K562 (cell line): ENCODE results near the gene CDC25B. TPM values are rescaled to one million over a fixed set of nuclear protein-coding genes. Genes with fewer than 3 reads are reported as not detected.

Experiments
- ARNT ChIP-seq, 2 experiments: fragments of 450-650 bp; IDR thresholded peaks; 2 replicates each; pipeline ENCODE4 v1.6.1; 2016; ENCODE audit warnings: mild to moderate bottlenecking in 1 of 2
- CBFA2T2 ChIP-seq: fragments of 450-650 bp; conservative IDR thresholded peaks from 2 replicates; pipeline ENCODE4 v1.6.1; 2017; ENCODE audit warnings: mild to moderate bottlenecking
- CHD4 ChIP-seq: fragments of 200-600 bp; sonication (generic); IDR thresholded peaks from 3 replicates; pipeline ENCODE4 v1.6.1; 2012; ENCODE audit warnings: low read depth, mild to moderate bottlenecking, mixed read lengths, low read length, inconsistent platforms; ENCODE audit not compliant: insufficient read depth, insufficient replicate concordance, poor library complexity, severe bottlenecking
- CREB3 ChIP-seq: fragments of 450-650 bp; conservative IDR thresholded peaks from 2 replicates; pipeline ENCODE4 v1.6.1; 2016; ENCODE audit warnings: missing genetic modification characterization, low read depth, mild to moderate bottlenecking, missing compliant biosample characterization, moderate library complexity
- GATA2 ChIP-seq: sonication (generic); formaldehyde crosslinking; IDR thresholded peaks from 2 replicates; pipeline ENCODE4 v1.4.0; 2020; ENCODE audit warnings: mild to moderate bottlenecking, missing genetic modification reagents
- HDAC8 ChIP-seq: fragments of 450-650 bp; IDR thresholded peaks from 2 replicates; pipeline ENCODE4 v1.6.1; 2016; ENCODE audit warnings: mild to moderate bottlenecking, missing genetic modification characterization, moderate library complexity, missing compliant biosample characterization
- HNRNPLL ChIP-seq: fragments of 200-400 bp; formaldehyde crosslinking; IDR thresholded peaks from 2 replicates; pipeline ENCODE4 v1.6.1; 2017; ENCODE audit warnings: low read length, low read depth, mild to moderate bottlenecking; ENCODE audit not compliant: poor library complexity, severe bottlenecking
- KDM1A ChIP-seq, 2 experiments: fragments of 450-650 bp; IDR thresholded peaks; 2 replicates each; pipeline ENCODE4 v1.6.1; 2016; ENCODE audit warnings: mild to moderate bottlenecking in 2 of 2
- KLF10 ChIP-seq: fragments of 250-450 bp; sonication (Bioruptor Pico); IDR thresholded peaks from 2 replicates; pipeline ENCODE4 v1.6.1; 2021; ENCODE audit warnings: matching md5 sums
- MECOM ChIP-seq: fragments of 250-450 bp; sonication (Bioruptor Pico); IDR thresholded peaks from 2 replicates; pipeline ENCODE4 v1.8.0; 2022; ENCODE audit warnings: inconsistent platforms
- RAD21 ChIP-seq, 2 experiments: fragments of 250-450 bp in 1 of 2; fragments of 450-650 bp in 1 of 2; sonication (Bioruptor Pico) in 1 of 2; formaldehyde crosslinking in 1 of 2; IDR thresholded peaks in 1 of 2; conservative IDR thresholded peaks in 1 of 2; 2 replicates each; pipeline versions ENCODE4 v1.4.0 to v1.8.0; 2020 to 2022; ENCODE audit warnings: mild to moderate bottlenecking in 2 of 2, moderate library complexity in 1 of 2
- SOX6 ChIP-seq: fragments of 450-650 bp; IDR thresholded peaks from 2 replicates; pipeline ENCODE4 v1.6.1; 2014; ENCODE audit warnings: mild to moderate bottlenecking
- SRSF1 ChIP-seq: fragments of 200-400 bp; formaldehyde crosslinking; IDR thresholded peaks from 2 replicates; pipeline ENCODE4 v1.6.1; 2017; ENCODE audit warnings: mild to moderate bottlenecking, low read depth, low read length, moderate library complexity
- SRSF3 ChIP-seq: fragments of 200-400 bp; formaldehyde crosslinking; IDR thresholded peaks from 2 replicates; pipeline ENCODE4 v1.6.1; 2016; ENCODE audit warnings: mild to moderate bottlenecking, low read length, moderate library complexity; ENCODE audit not compliant: insufficient read depth
- STAT5A ChIP-seq: IDR thresholded peaks from 2 replicates; pipeline ENCODE4 v1.6.1; 2012; ENCODE audit warnings: low read length, inconsistent platforms, borderline replicate concordance
- SUPT5H ChIP-seq: fragments of 450-650 bp; IDR thresholded peaks from 2 replicates; pipeline ENCODE4 v1.6.1; 2016
- TCF3 ChIP-seq: sonication (generic); formaldehyde crosslinking; IDR thresholded peaks from 2 replicates; pipeline ENCODE4 v1.4.0; 2020; ENCODE audit warnings: mild to moderate bottlenecking, missing genetic modification reagents
- TEAD4 ChIP-seq, 2 experiments: sonication (generic) in 1 of 2; formaldehyde crosslinking in 1 of 2; IDR thresholded peaks; 2 replicates each; pipeline versions ENCODE4 v1.6.1 to v1.8.0; 2012 to 2022; ENCODE audit warnings: borderline replicate concordance in 1 of 2, inconsistent platforms in 1 of 2, low read length in 1 of 2, mild to moderate bottlenecking in 1 of 2, missing genetic modification reagents in 1 of 2
- YY1 ChIP-seq, 3 experiments: IDR thresholded peaks; 2 replicates each; pipeline ENCODE4 v1.6.1; 2011; ENCODE audit warnings: low read length in 2 of 3, mild to moderate bottlenecking in 2 of 3, moderate library complexity in 2 of 3, borderline replicate concordance in 1 of 3, control low read depth in 1 of 3, low read depth in 1 of 3; ENCODE audit not compliant: insufficient read depth in 3 of 3, insufficient replicate concordance in 2 of 3, control insufficient read depth in 1 of 3, insufficient read length in 1 of 3; ENCODE audit errors: extremely low read depth in 1 of 3
- ZC3H4 ChIP-seq: sonication (generic); formaldehyde crosslinking; IDR thresholded peaks from 2 replicates; pipeline ENCODE4 v1.9.0; 2021; ENCODE audit warnings: missing genetic modification reagents, borderline replicate concordance
- ZFP30 ChIP-seq: fragments of 250-450 bp; sonication (Bioruptor Pico); IDR thresholded peaks from 2 replicates; pipeline ENCODE4 v1.8.0; 2022; ENCODE audit warnings: moderate library complexity, mild to moderate bottlenecking, inconsistent platforms, borderline replicate concordance
- ZNF280A ChIP-seq: fragments of 450-650 bp; IDR thresholded peaks from 2 replicates; pipeline ENCODE4 v1.6.1; 2018; ENCODE audit warnings: mild to moderate bottlenecking, low read depth; ENCODE audit not compliant: partially characterized antibody
- ZNF511 ChIP-seq: sonication (generic); formaldehyde crosslinking; IDR thresholded peaks from 2 replicates; pipeline ENCODE4 v1.8.0; 2022; ENCODE audit warnings: mild to moderate bottlenecking, missing genetic modification reagents
- ZNF551 ChIP-seq: fragments of 250-450 bp; sonication (Bioruptor Pico); IDR thresholded peaks from 2 replicates; pipeline ENCODE4 v1.5.0; 2021; ENCODE audit warnings: mild to moderate bottlenecking, moderate library complexity
- ZNF764 ChIP-seq: fragments of 250-450 bp; sonication (Bioruptor Pico); IDR thresholded peaks from 2 replicates; pipeline ENCODE4 v1.4.0; 2020; ENCODE audit warnings: low read depth, mild to moderate bottlenecking, moderate library complexity
- ZZZ3 ChIP-seq: fragments of 450-650 bp; IDR thresholded peaks from 2 replicates; pipeline ENCODE4 v1.6.1; 2016; ENCODE audit warnings: antibody characterized with exemption, mild to moderate bottlenecking, moderate library complexity
- polyA plus RNA-seq, 8 experiments: library from polyadenylated mRNA; depleted of rRNA in 4 of 8; stranded (reverse) in 5 of 8; unstranded in 3 of 8; fragments of >200 nt; fragmentation: Nextera tagmentation in 2 of 8; fragmentation: Illumina TruSeq in 1 of 8; extraction: Ambion mirVana in 2 of 8; extraction: Trizol in 1 of 8; gene quantifications; 2 replicates each; pipeline versions ENCODE4 v1.2.1 to v1.2.3, GENCODE V29; 2011 to 2014; ENCODE audit warnings: inconsistent platforms in 1 of 8, missing spikeins in 1 of 8
- total RNA-seq, 7 experiments: library from RNA; depleted of rRNA in 6 of 7; stranded (reverse); fragments of >200 nt in 6 of 7; fragmentation: Illumina TruSeq in 2 of 7; extraction: Trizol in 2 of 7; gene quantifications; 2 replicates each; pipeline versions ENCODE4 v1.2.1 to v1.2.3, GENCODE V29; 2011 to 2021; ENCODE audit warnings: low replicate concordance in 1 of 7

CDC25B gene
- total and polyA plus RNA-seq, 9 of the 15 experiments (the other 6 are each of a cell fraction or from before 2014, with no cell fraction given): 2.3 to 35.7 (median 9.5) TPM

- no peak for TF ChIP-seq CHD4
- no peak for TF ChIP-seq YY1 (IDR thresholded peaks at IDR 0.05; ENCODE audit: borderline replicate concordance in 1 of 3, control insufficient read depth in 1 of 3, extremely low read depth in 1 of 3, insufficient read depth in 3 of 3, insufficient read length in 1 of 3, insufficient replicate concordance in 2 of 3, low read depth in 1 of 3, low read length in 2 of 3)
- no peak for TF ChIP-seq ZNF511
- TF ChIP-seq ZNF280A: no peak
- TF ChIP-seq SOX6: peak; percentile 83
- no peak for TF ChIP-seq RAD21 (CRISPR knock-in tag; conservative IDR thresholded peaks at IDR 0.05 in 1 of 2, IDR thresholded peaks at IDR 0.05 in 1 of 2)
- no peak for TF ChIP-seq ARNT (IDR thresholded peaks at IDR 0.05)
- TF ChIP-seq ZNF551 (CRISPR knock-in tag): no peak
- TF ChIP-seq ZC3H4 (CRISPR knock-in tag): 0 out of 2 replicates have a peak, but pooled peaks have one; percentile 33
- TF ChIP-seq ZNF764 (CRISPR knock-in tag): no peak
- TF ChIP-seq SRSF1: no peak
- TF ChIP-seq CBFA2T2: peak; percentile 79
- TF ChIP-seq ZFP30 (CRISPR knock-in tag): no peak
- 0 out of 2 replicates have a peak, but pooled peaks have one; percentile 35 for TF ChIP-seq STAT5A
- TF ChIP-seq SUPT5H: no peak
- no peak for TF ChIP-seq HDAC8
- TF ChIP-seq SRSF3: no peak
- no peak for TF ChIP-seq CREB3 (tag)
- no peak for TF ChIP-seq MECOM (CRISPR knock-in tag)
- no peak for TF ChIP-seq KLF10 (CRISPR knock-in tag)
- TF ChIP-seq TCF3 (CRISPR knock-in tag): peak; percentile 85
- peak; percentile 86 for TF ChIP-seq TEAD4 (IDR thresholded peaks at IDR 0.05; ENCODE audit: low read length)
- TF ChIP-seq TEAD4 (CRISPR knock-in tag; IDR thresholded peaks at IDR 0.05; ENCODE audit: borderline replicate concordance): no peak
- no peak for TF ChIP-seq ZZZ3
- TF ChIP-seq HNRNPLL: no peak
- peak; percentile 16 to 46; a peak in 1 of 4 replicates for TF ChIP-seq KDM1A (IDR thresholded peaks at IDR 0.05)
- peak; percentile 58; the same call in 1 of the 2 replicates for TF ChIP-seq GATA2 (CRISPR knock-in tag)
These were observed 46.3 kb downstream of the CDC25B start (continued) for GRCh38 chr20:3842348-3842930.
